Jurkat, Clone E6-1 (cell line): ENCODE data around the gene RAP1B.
"Not testable (repeated sequence)": the region's sequence is repeated elsewhere in the genome, so short reads cannot be mapped to it uniquely, and the experiment has no call there.

ENCODE experiments used
- DNase-seq: peaks from one replicate; pipeline ENCODE4 v3.0.0-alpha.2; 2011; ENCODE audit warnings: low read depth, low spot score
- H3K4me3 ChIP-seq: 2 replicates; pipeline ENCODE4 v1.5.1; 2011; ENCODE audit warnings: mild to moderate bottlenecking, low read length, control low read depth, moderate library complexity

RAP1B gene

DNA sequence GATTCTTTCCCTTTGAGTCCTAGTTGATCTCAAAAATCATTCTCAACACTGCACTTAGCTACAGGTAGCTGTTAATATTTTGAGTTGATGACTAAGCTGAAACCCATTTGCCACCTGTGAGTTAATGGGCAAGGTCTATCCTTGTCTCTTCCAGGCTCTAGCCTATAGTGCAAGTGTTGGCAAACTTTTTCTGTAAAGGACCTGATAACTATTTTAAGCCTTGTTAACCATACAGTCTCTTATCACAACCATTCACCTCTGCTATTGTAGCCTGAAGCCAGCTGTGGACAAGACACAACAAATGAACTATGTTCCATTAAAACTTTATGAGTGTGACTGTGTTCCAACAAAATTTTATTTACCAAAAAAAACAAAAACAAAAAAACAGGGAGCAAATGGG, 19.4 kb downstream of the RAP1B start:
- no peak for DNase-seq
- no peak overlapping the region for H3K4me3 ChIP-seq

DNA sequence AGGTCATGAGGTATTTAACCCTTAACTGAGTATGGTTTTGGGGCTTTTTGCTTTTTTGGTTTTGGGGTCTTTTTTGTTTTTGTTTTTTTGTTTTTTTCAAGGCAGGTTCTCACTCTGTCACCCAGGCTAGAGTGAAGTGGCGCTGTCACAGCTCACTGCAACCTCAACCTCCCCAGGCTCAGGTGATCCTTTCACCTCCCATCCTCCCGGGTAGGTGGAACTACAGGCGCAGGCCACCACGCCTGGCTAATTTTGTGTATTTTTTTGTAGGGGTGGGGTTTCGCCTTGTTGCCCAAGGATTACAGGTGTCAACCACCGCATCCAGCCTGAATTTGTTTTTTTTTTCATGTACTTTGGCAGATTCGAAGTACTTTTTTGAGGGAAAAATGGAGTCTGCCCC, 19.9 kb downstream of the RAP1B start:
- H3K4me3 ChIP-seq: no peak overlapping the region
- DNase-seq: no peak

GRCh38 chr12:68631227-68631626, 20.5 kb downstream of the RAP1B start:
- DNase-seq: no peak

DNA sequence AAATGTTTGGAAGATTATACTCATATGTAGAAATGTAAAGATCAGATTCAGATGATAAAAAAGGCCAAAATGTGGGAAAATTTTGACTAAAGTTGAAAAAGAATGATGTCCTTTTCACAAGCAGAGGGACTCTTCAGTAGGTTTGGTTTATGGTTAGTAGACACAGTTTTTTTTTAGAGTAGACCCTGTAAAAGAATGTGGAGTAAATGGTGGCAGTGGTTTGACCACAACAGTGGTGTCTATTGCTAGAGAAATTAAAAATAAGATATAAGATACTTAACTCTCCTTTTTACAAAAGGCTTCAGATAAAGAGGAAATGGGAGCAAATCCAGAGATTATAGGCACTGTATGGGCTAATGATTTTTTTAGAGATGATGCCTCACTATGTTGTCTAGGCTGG, 21.8 kb downstream of the RAP1B start:
- H3K4me3 ChIP-seq: no peak overlapping the region
- DNase-seq: no peak

More at GRCh38 chr12:68631227-68631626, 20.5 kb downstream of the RAP1B start:
- H3K4me3 ChIP-seq: no peak overlapping the region

DNA sequence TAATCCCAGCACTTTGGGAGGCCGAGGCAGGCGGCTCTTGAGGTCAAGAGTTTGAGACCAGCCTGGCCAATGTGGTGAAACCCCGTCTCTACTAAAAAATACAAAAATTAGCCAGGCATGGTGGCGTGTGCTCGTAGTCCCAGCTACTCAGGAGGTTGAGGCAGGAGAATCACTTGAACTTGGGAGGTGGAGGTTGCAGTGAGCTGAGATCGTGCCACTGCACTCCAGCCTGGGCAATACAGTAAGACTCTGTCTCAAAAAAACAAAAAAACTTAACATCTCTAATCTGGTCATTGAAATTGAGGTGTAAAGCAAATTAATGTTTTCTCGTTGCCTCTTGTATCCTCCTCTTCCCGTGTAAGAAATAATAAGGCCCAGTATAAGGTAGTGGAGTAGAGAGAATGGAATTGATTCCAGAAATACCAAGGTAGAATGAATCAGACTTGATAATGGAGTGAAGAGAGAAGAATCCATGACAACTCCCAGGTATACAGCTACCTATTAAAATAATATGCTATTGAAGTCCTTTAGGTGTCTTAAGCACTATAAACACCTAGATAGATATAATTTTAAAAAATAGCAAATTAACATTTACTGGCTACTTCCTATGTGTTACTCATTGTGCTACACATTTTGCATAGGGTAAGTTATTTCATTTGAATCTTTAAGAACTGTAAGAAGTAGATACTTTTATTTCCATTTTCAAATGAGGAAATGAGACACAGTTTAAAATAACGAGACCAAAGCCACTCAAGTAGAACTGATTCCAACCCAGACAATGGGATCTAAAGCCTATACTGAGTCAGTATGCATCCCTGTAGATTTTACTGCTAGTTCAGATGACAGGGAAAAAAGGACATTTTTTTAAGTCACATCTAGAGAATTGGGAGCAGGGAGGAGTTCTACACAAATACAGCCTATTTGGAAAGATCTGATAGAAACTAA, 23.2 kb downstream of the RAP1B start:
- no peak for DNase-seq
- no peak overlapping the region for H3K4me3 ChIP-seq

DNA sequence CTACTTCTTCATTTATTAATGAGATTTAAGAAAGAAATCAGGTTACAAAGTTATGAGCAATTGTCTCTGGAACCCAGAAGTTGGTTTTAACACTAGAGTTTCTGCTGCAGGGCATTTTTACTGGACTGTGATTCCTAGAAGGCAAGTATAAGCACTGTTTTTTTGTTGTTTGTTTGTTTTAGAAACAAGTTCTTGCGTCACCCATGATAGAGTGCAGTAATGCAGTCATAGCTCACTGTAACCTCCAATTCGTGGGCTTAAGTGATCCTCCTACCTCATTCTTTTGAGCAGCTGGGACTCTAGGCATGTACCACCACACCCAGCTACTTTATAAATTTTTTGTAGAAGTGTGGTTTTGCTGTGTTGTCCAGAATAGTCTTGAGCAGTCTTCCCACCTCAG, 25.6 kb downstream of the RAP1B start:
- no peak for DNase-seq
- no peak overlapping the region for H3K4me3 ChIP-seq

DNA sequence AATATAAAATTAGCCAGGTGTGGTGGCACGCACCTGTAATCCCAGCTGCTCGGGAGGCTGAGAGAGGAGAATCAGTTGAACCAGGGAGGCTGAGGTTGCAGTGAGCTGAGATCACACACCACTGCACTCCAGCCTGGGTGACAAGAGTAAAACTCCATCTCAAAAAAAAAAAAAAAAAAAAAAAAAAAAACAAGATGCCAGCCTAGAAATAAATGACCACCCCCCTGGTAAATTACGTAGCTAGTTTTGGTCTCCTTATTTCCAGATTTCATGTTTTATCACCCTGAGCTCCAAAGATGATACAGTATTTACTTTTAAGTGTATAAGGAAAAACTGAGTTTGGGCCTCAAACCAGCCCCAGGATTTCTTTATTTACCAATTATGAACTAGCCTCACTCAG, 26.7 kb downstream of the RAP1B start:
- not testable (repeated sequence) for H3K4me3 ChIP-seq, DNase-seq

DNA sequence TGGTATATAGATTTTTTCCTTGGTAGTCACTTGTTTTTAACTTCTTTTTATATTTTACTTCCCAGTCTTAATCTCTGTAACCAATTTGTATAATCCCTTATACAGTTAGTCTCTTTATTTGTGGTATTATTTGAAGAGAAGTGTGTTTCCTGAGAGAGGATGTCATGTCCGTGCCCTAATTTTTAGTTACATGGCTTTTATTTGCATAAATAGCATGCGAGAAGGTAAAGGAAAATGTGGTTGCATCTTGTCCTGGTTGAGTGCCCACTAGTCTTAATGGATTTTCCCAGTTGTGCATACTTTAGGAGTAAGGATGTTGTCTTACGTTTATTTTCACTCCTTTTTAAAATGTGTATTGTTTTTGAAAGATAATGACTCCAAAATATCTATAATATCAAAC, 27.5 kb downstream of the RAP1B start:
- no peak for DNase-seq
- H3K4me3 ChIP-seq: no peak overlapping the region

DNA sequence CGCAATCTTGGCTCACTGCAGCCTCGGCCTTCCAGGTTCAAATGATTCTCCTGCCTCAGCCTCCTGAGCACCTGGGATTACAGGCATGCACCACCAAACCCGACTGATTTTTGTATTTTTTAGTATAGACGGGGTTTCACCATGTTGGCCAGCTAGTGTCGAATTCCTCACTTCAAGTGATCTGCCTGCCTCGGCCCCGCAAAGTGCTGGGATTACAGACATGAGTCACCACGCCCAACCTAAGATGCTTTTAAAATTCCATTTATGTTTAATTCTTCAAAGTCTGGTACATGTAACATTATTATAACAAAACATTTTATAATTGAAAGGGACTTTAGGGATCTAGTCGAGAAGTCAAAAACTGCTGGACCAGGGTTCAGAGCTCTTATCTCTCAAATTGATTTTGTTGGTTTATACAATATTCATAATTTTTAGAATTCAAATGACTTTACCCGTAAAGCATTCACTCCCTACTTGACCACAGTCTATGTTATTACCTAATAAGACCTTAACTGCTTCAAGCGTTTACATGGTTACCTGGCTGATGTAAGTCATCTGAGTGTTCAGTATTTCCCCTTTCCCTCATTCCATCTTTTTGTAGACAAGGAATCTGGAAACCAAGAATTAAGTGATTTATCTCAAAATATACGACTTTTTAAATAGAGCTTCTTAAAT, 28.2 kb downstream of the RAP1B start:
- no peak overlapping the region for H3K4me3 ChIP-seq
- DNase-seq: no peak

DNA sequence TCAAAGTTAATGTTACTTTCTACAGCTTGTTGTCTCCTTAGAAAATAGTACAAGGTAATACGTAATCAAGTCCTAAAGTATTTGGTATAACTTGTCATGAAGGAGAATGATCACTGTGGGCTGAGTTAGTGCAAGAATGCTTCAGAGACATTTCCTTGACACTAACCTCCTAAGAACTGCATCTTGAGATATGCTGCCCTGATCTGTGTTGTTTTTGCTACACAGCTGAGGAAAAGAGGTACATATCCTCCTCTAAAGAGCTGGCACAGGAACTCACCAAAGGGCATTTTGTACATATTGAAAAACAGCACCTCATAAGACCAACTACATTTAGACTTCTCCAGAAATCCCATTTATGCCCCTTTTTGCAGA, 28.7 kb downstream of the RAP1B start:
- DNase-seq: no peak
- H3K4me3 ChIP-seq: no peak overlapping the region

GRCh38 chr12:68641138-68641537, 30.4 kb downstream of the RAP1B start:
- H3K4me3 ChIP-seq: no peak overlapping the region

DNA sequence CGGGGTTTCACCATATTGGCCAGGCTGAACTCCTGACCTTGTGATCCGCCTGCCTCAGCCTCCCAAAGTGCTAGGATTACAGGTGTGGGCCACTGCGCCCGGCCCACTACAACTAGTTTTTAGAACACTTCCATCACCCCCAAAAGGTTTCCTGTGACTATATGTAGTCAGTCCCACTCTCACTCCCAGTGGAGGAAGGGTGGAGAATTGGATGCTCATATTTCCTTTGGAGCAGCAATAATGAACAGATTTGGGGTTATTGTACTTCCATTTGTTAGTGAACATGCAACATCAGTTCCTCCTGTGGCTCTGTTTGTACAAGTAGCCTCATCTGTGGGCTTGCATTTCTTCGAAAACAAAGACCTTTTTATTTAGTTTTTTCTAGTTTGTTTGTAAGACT, 35.8 kb downstream of the RAP1B start:
- H3K4me3 ChIP-seq: no peak overlapping the region
- no peak for DNase-seq

More at GRCh38 chr12:68641138-68641537, 30.4 kb downstream of the RAP1B start:
- no peak for DNase-seq

GRCh38 chr12:68647507-68647906, 36.8 kb downstream of the RAP1B start:
- no peak overlapping the region for H3K4me3 ChIP-seq
- DNase-seq: no peak

DNA sequence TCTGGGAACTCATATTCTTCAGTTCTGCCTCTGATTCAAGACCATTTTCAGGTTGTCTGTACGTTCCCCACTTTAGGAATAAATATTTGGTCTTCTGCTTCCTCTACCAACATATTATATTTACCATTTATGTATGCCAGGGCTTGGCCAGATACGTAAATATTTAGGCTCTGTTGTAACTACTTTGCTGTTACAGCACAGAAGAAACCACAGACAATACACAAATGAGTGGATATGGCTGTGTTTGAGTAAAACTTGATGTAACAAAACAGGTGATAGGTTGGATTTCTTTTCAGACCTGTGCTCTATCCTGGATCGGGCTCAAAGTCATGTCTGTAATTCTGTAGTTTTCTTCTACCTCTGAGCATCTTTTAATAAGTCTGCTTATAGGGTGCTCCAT, 37.5 kb downstream of the RAP1B start:
- DNase-seq: no peak
- H3K4me3 ChIP-seq: no peak overlapping the region

DNA sequence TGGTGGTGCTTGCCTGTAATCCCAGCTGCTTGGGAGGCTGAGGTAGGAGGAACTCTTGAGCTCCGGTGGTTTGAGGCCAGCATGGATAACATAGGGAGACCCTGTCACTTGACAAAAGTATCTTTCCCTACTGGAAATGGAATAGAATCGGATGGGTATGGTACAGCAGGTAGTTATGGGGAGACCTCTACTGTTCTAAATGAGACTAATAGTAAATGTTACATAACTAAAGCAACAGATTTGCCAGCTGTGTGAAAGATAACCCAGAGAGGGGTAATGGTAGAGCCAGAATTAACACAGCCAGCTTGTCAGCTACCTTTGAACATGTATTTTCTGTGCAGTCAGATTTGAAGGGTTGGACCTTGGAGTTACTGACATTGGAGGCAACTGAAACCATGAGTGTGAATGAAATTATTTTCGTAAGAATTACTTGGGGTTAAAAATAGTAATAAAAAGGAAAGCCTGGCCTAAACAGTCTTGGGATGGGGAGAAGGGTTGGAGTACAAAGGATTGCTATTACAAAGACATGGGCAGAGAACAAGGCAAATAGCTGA, 54.4 kb downstream of the RAP1B start:
- no peak for DNase-seq
- no peak overlapping the region for H3K4me3 ChIP-seq

DNA sequence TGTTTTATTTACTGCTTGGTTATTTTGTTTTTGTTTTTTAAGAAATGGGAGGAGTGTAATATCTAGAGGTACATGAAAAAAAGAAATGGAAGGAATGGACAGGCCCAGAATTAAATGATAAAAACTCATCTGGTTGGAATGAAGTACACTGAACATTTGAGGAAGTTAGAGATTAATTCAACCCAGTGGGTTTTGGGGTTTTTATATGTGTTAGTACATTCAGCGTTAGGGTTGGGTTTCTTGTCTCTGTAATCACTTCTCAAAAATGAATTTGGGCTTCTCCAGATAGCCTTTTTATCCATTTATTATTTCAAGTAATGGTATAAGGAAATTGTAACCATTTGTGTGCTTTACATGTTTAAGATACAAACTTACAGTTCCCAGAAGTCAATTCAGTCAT, 56.6 kb downstream of the RAP1B start:
- no peak overlapping the region for H3K4me3 ChIP-seq
- DNase-seq: no peak

GRCh38 chr12:68667896-68668295, 57.2 kb downstream of the RAP1B start:
- H3K4me3 ChIP-seq: no peak overlapping the region
- peak; percentile 27 for DNase-seq

DNA sequence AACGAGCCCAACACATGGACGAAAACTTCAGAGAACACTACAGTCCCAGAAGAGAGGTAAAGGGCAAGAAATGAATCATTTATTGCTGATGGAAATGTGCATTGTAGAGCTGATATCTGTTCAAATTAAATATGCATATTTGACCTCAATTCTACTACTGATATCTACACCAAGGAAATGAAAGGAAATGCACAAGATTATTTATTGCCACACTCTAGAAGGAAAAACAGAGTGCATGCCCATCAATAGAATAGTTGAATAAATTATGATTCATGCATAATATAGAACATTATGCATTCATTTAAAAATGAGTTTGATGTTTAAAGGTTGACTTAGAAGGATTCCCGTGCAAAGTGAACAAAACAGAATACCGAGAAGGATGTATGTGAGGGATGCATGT, 60.5 kb downstream of the RAP1B start:
- no peak overlapping the region for H3K4me3 ChIP-seq
- DNase-seq: no peak

GRCh38 chr12:68673788-68674187, 63.1 kb downstream of the RAP1B start:
- peak; percentile 85 for DNase-seq

GRCh38 chr12:68674376-68674775, 63.7 kb downstream of the RAP1B start:
- H3K4me3 ChIP-seq: no peak overlapping the region
- DNase-seq: no peak

More at GRCh38 chr12:68673788-68674187, 63.1 kb downstream of the RAP1B start:
- no peak overlapping the region for H3K4me3 ChIP-seq
